GM18907 (cell line): Measurements from ENCODE around the gene MAGOH.
"Not testable (repeated sequence)": the region's sequence is repeated elsewhere in the genome, so short reads cannot be mapped to it uniquely, and the experiment has no call there.

Experiments
- ATAC-seq: cut with Tn5 transposase; IDR thresholded peaks from one replicate; pipeline ENCODE4 v1.9.1; 2021; ENCODE audit warnings: mild to moderate bottlenecking, moderate library complexity; ENCODE audit not compliant: unreplicated experiment

The MAGOH gene

GRCh38 chr1:53190210-53190611 is 48.1 kb downstream of the MAGOH start:
- ATAC-seq = no peak

GRCh38 chr1:53189061-53189460 is 49.3 kb downstream of the MAGOH start:
- no peak for ATAC-seq

- ATAC-seq = no peak
Measured at GRCh38 chr1:53188099-53188498, 50.2 kb downstream of the MAGOH start.

GRCh38 chr1:53187401-53187800 is 50.9 kb downstream of the MAGOH start:
- no peak for ATAC-seq

- ATAC-seq = no peak
Measured at GRCh38 chr1:53186533-53186932, 51.8 kb downstream of the MAGOH start.

GRCh38 chr1:53185955-53186297 is 52.4 kb downstream of the MAGOH start:
- ATAC-seq = not testable (repeated sequence)

GRCh38 chr1:53183095-53183990 is 55.0 kb downstream of the MAGOH start:
- ATAC-seq = no peak

- no peak for ATAC-seq
Measured at GRCh38 chr1:53182716-53183094, 55.6 kb downstream of the MAGOH start.

- ATAC-seq = no peak
Measured at GRCh38 chr1:53182111-53182593, 56.2 kb downstream of the MAGOH start.

- ATAC-seq = no peak
Measured at GRCh38 chr1:53180951-53181350, 57.4 kb downstream of the MAGOH start.

GRCh38 chr1:53180226-53180625 is 58.1 kb downstream of the MAGOH start:
- no peak for ATAC-seq
